GM21825 (cell line): ENCODE results near the gene ARHGEF17.

ENCODE experiments used
- ATAC-seq: cut with Tn5 transposase; IDR thresholded peaks from one replicate; pipeline ENCODE4 v1.9.1; 2021; ENCODE audit warnings: mild to moderate bottlenecking, moderate library complexity; ENCODE audit not compliant: unreplicated experiment

ARHGEF17 gene

GRCh38 chr11:73390601-73391565, 82.8 kb downstream of the ARHGEF17 start:
- ATAC-seq: no peak

GRCh38 chr11:73391665-73392064, 83.6 kb downstream of the ARHGEF17 start:
- ATAC-seq: no peak

GRCh38 chr11:73392108-73393010, 84.3 kb downstream of the ARHGEF17 start:
- ATAC-seq: no peak

GRCh38 chr11:73393011-73393380, 84.9 kb downstream of the ARHGEF17 start:
- no peak for ATAC-seq

GRCh38 chr11:73393479-73394415, 85.7 kb downstream of the ARHGEF17 start:
- no peak for ATAC-seq

GRCh38 chr11:73394416-73395296, 86.6 kb downstream of the ARHGEF17 start:
- ATAC-seq: no peak

- ATAC-seq: no peak
Observed at GRCh38 chr11:73395297-73396208, 87.5 kb downstream of the ARHGEF17 start.

GRCh38 chr11:73396251-73396930, 88.3 kb downstream of the ARHGEF17 start:
- no peak for ATAC-seq

- no peak for ATAC-seq
Observed at GRCh38 chr11:73396985-73397384, 88.9 kb downstream of the ARHGEF17 start.

- ATAC-seq: no peak
Observed at GRCh38 chr11:73397468-73398131, 89.5 kb downstream of the ARHGEF17 start.

GRCh38 chr11:73398132-73398526, 90.1 kb downstream of the ARHGEF17 start:
- ATAC-seq: no peak

GRCh38 chr11:73398721-73399120, 90.6 kb downstream of the ARHGEF17 start:
- no peak for ATAC-seq

GRCh38 chr11:73399159-73399590, 91.1 kb downstream of the ARHGEF17 start:
- ATAC-seq: no peak

GRCh38 chr11:73399636-73400035, 91.6 kb downstream of the ARHGEF17 start:
- no peak for ATAC-seq

- ATAC-seq: no peak
Observed at GRCh38 chr11:73400293-73400692, 92.2 kb downstream of the ARHGEF17 start.

GRCh38 chr11:73401217-73401923, 93.3 kb downstream of the ARHGEF17 start:
- ATAC-seq: no peak
